HepG2 (cell line): ENCODE measurements around the gene TNFSF12. TPM values are rescaled to one million over a fixed set of nuclear protein-coding genes. Genes with fewer than 3 reads are reported as not detected.

ENCODE experiments used
- ASH2L ChIP-seq: fragments of 300-600, 200-600 bp; sonication (generic); IDR thresholded peaks from 2 replicates; pipeline ENCODE4 v1.7.0; 2017; ENCODE audit warnings: low read depth, mild to moderate bottlenecking, moderate library complexity, mixed read lengths, low read length; ENCODE audit not compliant: insufficient read length
- E2F1 ChIP-seq: sonication (generic); formaldehyde crosslinking; IDR thresholded peaks from 2 replicates; pipeline ENCODE4 v1.5.0; 2020; ENCODE audit warnings: missing genetic modification reagents
- GATA4 ChIP-seq: sonication (generic); IDR thresholded peaks from 2 replicates; pipeline ENCODE4 v1.6.1; 2016; ENCODE audit warnings: antibody characterized with exemption, low read depth, borderline replicate concordance
- HIC2 ChIP-seq: sonication (generic); formaldehyde crosslinking; IDR thresholded peaks from 2 replicates; pipeline ENCODE4 v1.9.0; 2022; ENCODE audit warnings: low read depth, missing genetic modification reagents
- MAFK ChIP-seq, 2 experiments: IDR thresholded peaks in 1 of 2; conservative IDR thresholded peaks in 1 of 2; 2 replicates each; pipeline ENCODE4 v1.6.1; 2011; ENCODE audit warnings: improper control_type of control experiment in 2 of 2, low read length in 2 of 2
- MYNN ChIP-seq: sonication (generic); formaldehyde crosslinking; IDR thresholded peaks from 2 replicates; pipeline ENCODE4 v1.4.0; 2020; ENCODE audit warnings: mild to moderate bottlenecking, low read depth, missing genetic modification reagents
- NAIF1 ChIP-seq: sonication (generic); formaldehyde crosslinking; IDR thresholded peaks from 2 replicates; pipeline ENCODE4 v1.5.0; 2020; ENCODE audit warnings: mild to moderate bottlenecking, missing genetic modification reagents, borderline replicate concordance
- NR0B2 ChIP-seq: sonication (generic); formaldehyde crosslinking; IDR thresholded peaks from 2 replicates; pipeline ENCODE4 v1.4.0; 2020; ENCODE audit warnings: mild to moderate bottlenecking, missing genetic modification reagents
- PBX3 ChIP-seq: sonication (generic); formaldehyde crosslinking; IDR thresholded peaks from 2 replicates; pipeline ENCODE4 v1.8.1; 2023; ENCODE audit warnings: missing genetic modification reagents, inconsistent platforms, borderline replicate concordance
- RARG ChIP-seq: sonication (generic); formaldehyde crosslinking; IDR thresholded peaks from 2 replicates; pipeline ENCODE4 v1.4.0; 2020; ENCODE audit warnings: low read depth, mild to moderate bottlenecking, missing genetic modification reagents
- RFXANK ChIP-seq: IDR thresholded peaks from 2 replicates; pipeline ENCODE4 v1.6.1; 2016
- SALL1 ChIP-seq: sonication (generic); formaldehyde crosslinking; IDR thresholded peaks from 2 replicates; pipeline ENCODE4 v1.8.0; 2022; ENCODE audit warnings: mild to moderate bottlenecking, missing genetic modification reagents
- ZBTB42 ChIP-seq: sonication (generic); formaldehyde crosslinking; IDR thresholded peaks from 2 replicates; pipeline ENCODE4 v1.5.0; 2020; ENCODE audit warnings: mild to moderate bottlenecking, missing genetic modification reagents
- ZGPAT ChIP-seq: IDR thresholded peaks from 2 replicates; pipeline ENCODE4 v1.6.1; 2016; ENCODE audit warnings: mild to moderate bottlenecking
- ZNF33A ChIP-seq: sonication (generic); formaldehyde crosslinking; IDR thresholded peaks from 2 replicates; pipeline ENCODE4 v1.5.1; 2020; ENCODE audit warnings: missing genetic modification reagents, mild to moderate bottlenecking, moderate library complexity, borderline replicate concordance
- ZNF441 ChIP-seq: sonication (generic); formaldehyde crosslinking; IDR thresholded peaks from 2 replicates; pipeline ENCODE4 v1.7.0; 2021; ENCODE audit warnings: missing genetic modification reagents, borderline replicate concordance
- ZNF543 ChIP-seq: sonication (generic); formaldehyde crosslinking; IDR thresholded peaks from 2 replicates; pipeline ENCODE4 v1.4.0; 2020; ENCODE audit warnings: mild to moderate bottlenecking, missing genetic modification reagents
- ZNF577 ChIP-seq: sonication (generic); formaldehyde crosslinking; IDR thresholded peaks from 2 replicates; pipeline ENCODE4 v1.4.0; 2020; ENCODE audit warnings: mild to moderate bottlenecking, low read depth, missing genetic modification reagents, borderline replicate concordance
- ZNF740 ChIP-seq: sonication (generic); formaldehyde crosslinking; IDR thresholded peaks from 2 replicates; pipeline ENCODE4 v1.4.0; 2020; ENCODE audit warnings: missing genetic modification reagents
- ZNF772 ChIP-seq: sonication (generic); formaldehyde crosslinking; IDR thresholded peaks from 2 replicates; pipeline ENCODE4 v1.5.0; 2020; ENCODE audit warnings: mild to moderate bottlenecking, missing genetic modification reagents
- ZNF776 ChIP-seq: sonication (generic); formaldehyde crosslinking; IDR thresholded peaks from 2 replicates; pipeline ENCODE4 v1.4.0; 2020; ENCODE audit warnings: mild to moderate bottlenecking, missing genetic modification reagents
- ZNF839 ChIP-seq: sonication (generic); formaldehyde crosslinking; IDR thresholded peaks from 2 replicates; pipeline ENCODE4 v1.4.0; 2020; ENCODE audit warnings: missing genetic modification reagents, mild to moderate bottlenecking, borderline replicate concordance
- ZSCAN30 ChIP-seq: sonication (generic); formaldehyde crosslinking; IDR thresholded peaks from 2 replicates; pipeline ENCODE4 v1.5.0; 2020; ENCODE audit warnings: mild to moderate bottlenecking, missing genetic modification reagents
- polyA plus RNA-seq, 8 experiments: library from polyadenylated mRNA; depleted of rRNA in 3 of 8; stranded (reverse) in 7 of 8; unstranded in 1 of 8; fragments of >200 nt; fragmentation: Illumina TruSeq in 4 of 8; extraction: Trizol in 4 of 8; gene quantifications; 2 replicates each; pipeline versions ENCODE4 v1.2.1 to v1.2.3, GENCODE V29; 2011 to 2016; ENCODE audit warnings: low read depth in 4 of 8, missing spikeins in 1 of 8, mixed read lengths in 1 of 8; ENCODE audit not compliant: insufficient read depth in 1 of 8
- total RNA-seq, 5 experiments: library from RNA; depleted of rRNA; stranded (reverse); fragments of >200 nt; fragmentation: Illumina TruSeq; extraction: Trizol; gene quantifications; 2 replicates each; pipeline ENCODE4 v1.2.3, GENCODE V29; 2016; ENCODE audit warnings: low read depth in 1 of 5

The TNFSF12 gene
- total and polyA plus RNA-seq, 2 of the 13 experiments (the other 11 are each of a cell fraction or from before 2014, with no cell fraction given): 0.93 to 7.2 TPM

- no peak; the same call in 1 of the 2 replicates for TF ChIP-seq SALL1 (CRISPR knock-in tag)
- no peak for TF ChIP-seq HIC2
- peak; percentile 98 for TF ChIP-seq PBX3 (CRISPR knock-in tag)
- 0 out of 2 replicates have a peak, but pooled peaks have one; percentile 77 for TF ChIP-seq MYNN
- TF ChIP-seq GATA4: peak; percentile 83
- TF ChIP-seq MAFK (conservative IDR thresholded peaks at IDR 0.05 in 1 of 2, IDR thresholded peaks at IDR 0.05 in 1 of 2; ENCODE audit: low read length in 2 of 2): no peak
- no peak; the same call in 1 of the 2 replicates for TF ChIP-seq ZNF839 (CRISPR knock-in tag)
- TF ChIP-seq ZSCAN30: peak; percentile 71; the same call in 1 of the 2 replicates
- TF ChIP-seq ZNF776: peak; percentile 61; the same call in 1 of the 2 replicates
- TF ChIP-seq ZGPAT: peak; percentile 96
- peak; percentile 83 for TF ChIP-seq ASH2L
- peak; percentile 20; the same call in 1 of the 2 replicates for TF ChIP-seq ZNF441
- no peak; the same call in 1 of the 2 replicates for TF ChIP-seq ZBTB42 (CRISPR knock-in tag)
- peak; percentile 81 for TF ChIP-seq ZNF772 (CRISPR knock-in tag)
- peak; percentile 82 for TF ChIP-seq E2F1 (CRISPR knock-in tag)
- TF ChIP-seq ZNF543: peak; percentile 66; the same call in 1 of the 2 replicates
- TF ChIP-seq NAIF1 (CRISPR knock-in tag): peak; percentile 70; the same call in 1 of the 2 replicates
- no peak for TF ChIP-seq ZNF33A (CRISPR knock-in tag)
- no peak for TF ChIP-seq RARG (CRISPR knock-in tag)
- TF ChIP-seq NR0B2: no peak
- TF ChIP-seq ZNF740 (CRISPR knock-in tag): 0 out of 2 replicates have a peak, but pooled peaks have one; percentile 42
- TF ChIP-seq ZNF577 (CRISPR knock-in tag): no peak
- no peak for TF ChIP-seq RFXANK (CRISPR knock-in tag)
These were observed 23.9 kb downstream of the TNFSF12 start (continued) for GRCh38 chr17:7572588-7573323.
